ENCODE measurements around the gene RPS26.

DNA sequence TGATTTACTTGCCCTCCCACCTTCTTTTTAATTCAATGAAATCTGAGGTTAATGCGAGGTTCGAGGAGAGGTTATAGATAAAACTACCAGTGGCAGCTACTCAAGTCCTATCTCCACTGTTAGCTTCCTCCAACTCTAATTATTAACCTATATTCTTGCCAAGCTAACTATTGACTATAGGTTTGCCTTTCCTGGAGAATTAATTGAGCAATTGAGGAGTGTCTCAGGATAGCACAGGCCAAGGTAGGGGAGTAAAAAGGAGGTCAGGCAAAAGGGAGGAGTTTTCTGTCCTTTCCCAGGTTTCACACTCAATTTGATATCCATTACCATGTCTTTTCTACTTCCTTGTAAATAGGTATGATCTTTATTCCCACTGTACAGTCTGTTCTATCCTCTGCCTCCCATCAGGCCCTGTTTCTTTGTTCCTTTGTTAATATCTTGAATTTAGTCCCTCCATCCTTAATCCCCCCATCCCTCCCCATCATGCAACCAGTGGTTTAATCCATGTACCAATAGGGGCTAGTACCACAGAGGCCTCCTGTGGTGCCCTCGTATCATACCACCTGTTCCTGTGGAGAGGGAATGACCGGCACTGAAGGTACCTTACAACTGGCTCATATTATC, 48.4 kb upstream of the RPS26 start:
- TF ChIP-seq, protein P1, sequence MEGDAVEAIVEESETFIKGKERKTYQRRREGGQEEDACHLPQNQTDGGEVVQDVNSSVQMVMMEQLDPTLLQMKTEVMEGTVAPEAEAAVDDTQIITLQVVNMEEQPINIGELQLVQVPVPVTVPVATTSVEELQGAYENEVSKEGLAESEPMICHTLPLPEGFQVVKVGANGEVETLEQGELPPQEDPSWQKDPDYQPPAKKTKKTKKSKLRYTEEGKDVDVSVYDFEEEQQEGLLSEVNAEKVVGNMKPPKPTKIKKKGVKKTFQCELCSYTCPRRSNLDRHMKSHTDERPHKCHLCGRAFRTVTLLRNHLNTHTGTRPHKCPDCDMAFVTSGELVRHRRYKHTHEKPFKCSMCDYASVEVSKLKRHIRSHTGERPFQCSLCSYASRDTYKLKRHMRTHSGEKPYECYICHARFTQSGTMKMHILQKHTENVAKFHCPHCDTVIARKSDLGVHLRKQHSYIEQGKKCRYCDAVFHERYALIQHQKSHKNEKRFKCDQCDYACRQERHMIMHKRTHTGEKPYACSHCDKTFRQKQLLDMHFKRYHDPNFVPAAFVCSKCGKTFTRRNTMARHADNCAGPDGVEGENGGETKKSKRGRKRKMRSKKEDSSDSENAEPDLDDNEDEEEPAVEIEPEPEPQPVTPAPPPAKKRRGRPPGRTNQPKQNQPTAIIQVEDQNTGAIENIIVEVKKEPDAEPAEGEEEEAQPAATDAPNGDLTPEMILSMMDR (IDR thresholded peaks at IDR 0.05) = no peak
- TF ChIP-seq POLR2A (IDR thresholded peaks at IDR 0.05) (no peak), EP300 (IDR thresholded peaks at IDR 0.05) (no peak)
